ENCODE measurements around the gene CNIH2. TPM values are rescaled to one million over a fixed set of nuclear protein-coding genes. Genes with fewer than 3 reads are reported as not detected.

CNIH2 gene
- total and polyA plus RNA-seq, 4 experiments from 2014 or later: 1.4 to 1.8 TPM; not detected in 2

GRCh38 chr11:66263785-66264184, 14.2 kb upstream of the CNIH2 start:
- Histone ChIP-seq H3K36me3 (ENCODE audit: insufficient read depth, low read length) (peaks cover 27% of the 10 kb centered on the region), H3K27ac (ENCODE audit: low read depth, low read length) (no peak overlapping the region), H3K27me3 (ENCODE audit: insufficient read depth, low read length) (no peaks in the 10 kb centered on the region), H3K9me3 (ENCODE audit: control insufficient read depth in 1 of 2, low read length in 2 of 2) (no peaks in the 10 kb centered on the region), H3K4me1 (ENCODE audit: insufficient read depth, low read length) (peaks cover 19% of the 10 kb centered on the region), H3K4me3 (ENCODE audit: low read length in 2 of 2) (no peak overlapping the region)
- Mint-ChIP-seq H3K9me3 (peaks cover 0 to 11% (median 0%) of the 10 kb centered on the region in 8 donors), H3K4me1 (peaks cover 11 to 30% (median 21%) of the 10 kb centered on the region in 4 donors), H3K27me3 (no peaks in the 10 kb centered on the region), H3K36me3 (peaks cover 11 to 52% of the 10 kb centered on the region in 2 donors), H3K4me3 (no peak overlapping the region), H3K27ac (peak overlapping the region in 2 of 7 donors; percentile 35 to 58)
- peak in 1 of 5 donors; percentile 25 for DNase-seq
- CTCF ChIA-PET (ENCODE audit: partially characterized antibody): no interaction called here
- POLR2A ChIA-PET (ENCODE audit: partially characterized antibody): interaction anchor here (0.9 kb wide), 1 partner anchor 25 kb away, joined by 3 read pairs; the partner anchor contains the start of gene YIF1A
- intact Hi-C loops (cut with micrococcal nuclease): no loop called here

GRCh38 chr11:66264383-66264782, 13.6 kb upstream of the CNIH2 start:
- H3K27me3 Mint-ChIP-seq: no peaks in the 10 kb centered on the region
- peaks cover 7 to 52% of the 10 kb centered on the region in 2 donors for H3K36me3 Mint-ChIP-seq
- intact Hi-C loops (cut with micrococcal nuclease): no loop called here

GRCh38 chr11:66264914-66265313, 13.1 kb upstream of the CNIH2 start:
- H3K36me3 ChIP-seq (ENCODE audit: insufficient read depth, low read length): peaks cover 27% of the 10 kb centered on the region
- Mint-ChIP-seq H3K4me3 (no peak overlapping the region), H3K36me3 (peaks cover 3 to 50% of the 10 kb centered on the region in 2 donors), H3K4me1 (peaks cover 11 to 30% (median 19%) of the 10 kb centered on the region in 4 donors), H3K27ac (peak overlapping the region in 2 of 7 donors; percentile 35 to 77), H3K27me3 (no peaks in the 10 kb centered on the region), H3K9me3 (peaks cover 0 to 9% (median 0%) of the 10 kb centered on the region in 8 donors)
- DNase-seq: peak in 3 of 5 donors; percentile 25 to 31 (median 26)
- H3K4me1 ChIP-seq (ENCODE audit: insufficient read depth, low read length): peaks cover 22% of the 10 kb centered on the region
- H3K27me3 ChIP-seq (ENCODE audit: insufficient read depth, low read length): no peaks in the 10 kb centered on the region
- ChIA-PET POLR2A (ENCODE audit: partially characterized antibody) (interaction anchor here (1.8 kb wide), 1 partner anchor 767 kb away, joined by 5 read pairs; no protein-coding TSS in a partner anchor), CTCF (ENCODE audit: partially characterized antibody) (interaction anchor here (0.7 kb wide), 1 partner anchor 10 kb away, joined by 3 read pairs; no protein-coding TSS in a partner anchor)
- H3K27ac ChIP-seq (ENCODE audit: low read depth, low read length): no peak overlapping the region
- intact Hi-C loops (cut with micrococcal nuclease): loop anchor here (5.0 kb wide), 1 partner anchor 1348 kb away; the partner anchor contains the start of gene ATG2A
- H3K9me3 ChIP-seq (ENCODE audit: control insufficient read depth in 1 of 2, low read length in 2 of 2): no peaks in the 10 kb centered on the region
- no peak overlapping the region for H3K4me3 ChIP-seq (ENCODE audit: low read length in 2 of 2)

More at GRCh38 chr11:66264383-66264782, 13.6 kb upstream of the CNIH2 start:
- H3K4me3 Mint-ChIP-seq: no peak overlapping the region
- H3K27me3 ChIP-seq (ENCODE audit: insufficient read depth, low read length): no peaks in the 10 kb centered on the region
- H3K9me3 Mint-ChIP-seq: peaks cover 0 to 9% (median 0%) of the 10 kb centered on the region in 8 donors
- peaks cover 11 to 30% (median 18%) of the 10 kb centered on the region in 4 donors for H3K4me1 Mint-ChIP-seq
- H3K36me3 ChIP-seq (ENCODE audit: insufficient read depth, low read length): peaks cover 27% of the 10 kb centered on the region
- H3K4me1 ChIP-seq (ENCODE audit: insufficient read depth, low read length): peaks cover 18% of the 10 kb centered on the region
- no peaks in the 10 kb centered on the region for H3K9me3 ChIP-seq (ENCODE audit: control insufficient read depth in 1 of 2, low read length in 2 of 2)
- peak overlapping the region in 2 of 7 donors; percentile 35 to 77 for H3K27ac Mint-ChIP-seq
- DNase-seq: no peak
- H3K4me3 ChIP-seq (ENCODE audit: low read length in 2 of 2): no peak overlapping the region
- CTCF ChIA-PET (ENCODE audit: partially characterized antibody): interaction anchor here (0.7 kb wide), 1 partner anchor 9 kb away, joined by 3 read pairs; no protein-coding TSS in a partner anchor
- H3K27ac ChIP-seq (ENCODE audit: low read depth, low read length): no peak overlapping the region
- POLR2A ChIA-PET (ENCODE audit: partially characterized antibody): interaction anchor here (0.9 kb wide), 1 partner anchor 25 kb away, joined by 3 read pairs; the partner anchor contains the start of gene YIF1A

- Histone ChIP-seq H3K4me3 (ENCODE audit: low read length in 2 of 2) (no peak overlapping the region), H3K27me3 (ENCODE audit: insufficient read depth, low read length) (no peaks in the 10 kb centered on the region), H3K4me1 (ENCODE audit: insufficient read depth, low read length) (peaks cover 30% of the 10 kb centered on the region), H3K36me3 (ENCODE audit: insufficient read depth, low read length) (peaks cover 27% of the 10 kb centered on the region), H3K27ac (ENCODE audit: low read depth, low read length) (no peak overlapping the region), H3K9me3 (ENCODE audit: control insufficient read depth in 1 of 2, low read length in 2 of 2) (no peaks in the 10 kb centered on the region)
- Mint-ChIP-seq H3K27ac (peak overlapping the region in 3 of 7 donors; percentile 17 to 43 (median 35)), H3K4me1 (peaks cover 15 to 35% (median 24%) of the 10 kb centered on the region in 4 donors), H3K27me3 (no peaks in the 10 kb centered on the region), H3K36me3 (peaks cover 2 to 49% of the 10 kb centered on the region in 2 donors), H3K4me3 (peak overlapping the region in 1 of 8 donors; percentile 43), H3K9me3 (peaks cover 0 to 7% (median 0%) of the 10 kb centered on the region in 8 donors)
- POLR2A ChIA-PET (ENCODE audit: partially characterized antibody): interaction anchor here (1.8 to 8.2 kb wide), 3 partner anchors 13 to 768 kb away, joined by 5 to 167 read pairs (median 14); partner anchors contain the start of genes CNIH2 and YIF1A
- intact Hi-C loops (cut with micrococcal nuclease): loop anchor here (5.0 kb wide), 1 partner anchor 1348 kb away; the partner anchor contains the start of gene ATG2A
- CTCF ChIA-PET (ENCODE audit: partially characterized antibody): interaction anchor here (1.2 kb wide), 2 partner anchors 7 to 16 kb away, joined by 3 to 4 read pairs; no protein-coding TSS in a partner anchor
- peak in 1 of 5 donors; percentile 44 for DNase-seq
These were observed 12.2 kb upstream of the CNIH2 start for GRCh38 chr11:66265531-66266377.

GRCh38 chr11:66266378-66267038, 11.5 kb upstream of the CNIH2 start:
- intact Hi-C loops (cut with micrococcal nuclease): loop anchor here (5.0 kb wide), 1 partner anchor 1349 kb away; the partner anchor contains the start of gene ATG2A
- peak overlapping the region in 6 of 8 donors; percentile 21 to 95 (median 92) for H3K4me3 Mint-ChIP-seq
- Histone ChIP-seq H3K4me3 (ENCODE audit: low read length in 2 of 2) (no peak overlapping the region), H3K27ac (ENCODE audit: low read depth, low read length) (peak overlapping the region; percentile 88), H3K36me3 (ENCODE audit: insufficient read depth, low read length) (peaks cover 27% of the 10 kb centered on the region), H3K27me3 (ENCODE audit: insufficient read depth, low read length) (no peaks in the 10 kb centered on the region), H3K9me3 (ENCODE audit: control insufficient read depth in 1 of 2, low read length in 2 of 2) (no peaks in the 10 kb centered on the region), H3K4me1 (ENCODE audit: insufficient read depth, low read length) (peaks cover 34% of the 10 kb centered on the region)
- CTCF ChIA-PET (ENCODE audit: partially characterized antibody): interaction anchor here (1.2 to 2.4 kb wide), 4 partner anchors 8 to 378 kb away, joined by 3 to 9 read pairs (median 4); partner anchors contain the start of genes FIBP and YIF1A
- peak in 1 of 5 donors; percentile 37 for DNase-seq
- H3K9me3 Mint-ChIP-seq: peaks cover 0 to 7% (median 0%) of the 10 kb centered on the region in 8 donors
- peak overlapping the region in 6 of 7 donors; percentile 77 to 98 (median 82) for H3K27ac Mint-ChIP-seq
- H3K36me3 Mint-ChIP-seq: peaks cover 3 to 50% of the 10 kb centered on the region in 2 donors
- peaks cover 17 to 38% (median 27%) of the 10 kb centered on the region in 4 donors for H3K4me1 Mint-ChIP-seq
- POLR2A ChIA-PET (ENCODE audit: partially characterized antibody): interaction anchor here (0.6 to 8.2 kb wide), 5 partner anchors 14 to 769 kb away, joined by 3 to 167 read pairs (median 10); partner anchors contain the start of genes BANF1, CNIH2 and YIF1A
- no peaks in the 10 kb centered on the region for H3K27me3 Mint-ChIP-seq

- Mint-ChIP-seq H3K9me3 (peaks cover 0 to 7% (median 0%) of the 10 kb centered on the region in 8 donors), H3K4me3 (peak overlapping the region; percentile 55 to 98 (median 93)), H3K27ac (peak overlapping the region; percentile 76 to 98 (median 79)), H3K27me3 (no peaks in the 10 kb centered on the region), H3K36me3 (peaks cover 3 to 52% of the 10 kb centered on the region in 2 donors), H3K4me1 (peaks cover 17 to 43% (median 29%) of the 10 kb centered on the region in 4 donors)
- Histone ChIP-seq H3K36me3 (ENCODE audit: insufficient read depth, low read length) (peaks cover 27% of the 10 kb centered on the region), H3K4me1 (ENCODE audit: insufficient read depth, low read length) (peaks cover 39% of the 10 kb centered on the region), H3K4me3 (ENCODE audit: low read length in 2 of 2) (peak overlapping the region in 1 of 2 donors; percentile 62), H3K9me3 (ENCODE audit: control insufficient read depth in 1 of 2, low read length in 2 of 2) (no peaks in the 10 kb centered on the region), H3K27ac (ENCODE audit: low read depth, low read length) (peak overlapping the region; percentile 88), H3K27me3 (ENCODE audit: insufficient read depth, low read length) (no peaks in the 10 kb centered on the region)
- no peak for DNase-seq
- intact Hi-C loops (cut with micrococcal nuclease): loop anchor here (5.0 kb wide), 1 partner anchor 1350 kb away; the partner anchor contains the start of gene ATG2A
- CTCF ChIA-PET (ENCODE audit: partially characterized antibody): interaction anchor here (1.2 to 2.4 kb wide), 5 partner anchors 8 to 378 kb away, joined by 3 to 9 read pairs (median 3); partner anchors contain the start of genes FIBP and YIF1A
- POLR2A ChIA-PET (ENCODE audit: partially characterized antibody): interaction anchor here (0.6 to 8.2 kb wide), 7 partner anchors 15 to 369 kb away, joined by 3 to 167 read pairs (median 5); partner anchors contain the start of genes BANF1, CNIH2, TMEM151A and YIF1A
These were observed 11.0 kb upstream of the CNIH2 start for GRCh38 chr11:66267039-66267378.

All from CD4-positive, alpha-beta memory T cell (primary cell).